HepG2 (cell line): ENCODE results near the gene PDE4D. TPM values are rescaled to one million over a fixed set of nuclear protein-coding genes. Genes with fewer than 3 reads are reported as not detected.

Experiments used
- ATF1 ChIP-seq: IDR thresholded peaks from 2 replicates; pipeline ENCODE4 v1.6.1; 2016; ENCODE audit warnings: mild to moderate bottlenecking, control low read depth
- CEBPG ChIP-seq: IDR thresholded peaks from 2 replicates; pipeline ENCODE4 v1.6.1; 2016
- CHCHD3 ChIP-seq: sonication (generic); formaldehyde crosslinking; IDR thresholded peaks from 2 replicates; pipeline ENCODE4 v1.8.0; 2022; ENCODE audit warnings: mild to moderate bottlenecking, missing genetic modification reagents, moderate library complexity
- CREM ChIP-seq, 2 experiments: sonication (generic) in 1 of 2; formaldehyde crosslinking in 1 of 2; IDR thresholded peaks; 2 replicates each; pipeline versions ENCODE4 v1.4.0 to v1.6.1; 2016 to 2020; ENCODE audit warnings: antibody characterized with exemption in 1 of 2, mild to moderate bottlenecking in 1 of 2, missing genetic modification reagents in 1 of 2
- ELF3 ChIP-seq: IDR thresholded peaks from 2 replicates; pipeline ENCODE4 v1.6.1; 2016; ENCODE audit warnings: missing genetic modification reagents, missing compliant biosample characterization
- EP300 ChIP-seq, 3 experiments: sonication (generic) in 1 of 3; formaldehyde crosslinking in 1 of 3; IDR thresholded peaks; 2 replicates each; pipeline versions ENCODE4 v1.5.1 to v1.6.1; 2011 to 2020; ENCODE audit warnings: low read depth in 2 of 3, low read length in 2 of 3, borderline replicate concordance in 1 of 3, improper control_type of control experiment in 1 of 3, mild to moderate bottlenecking in 1 of 3, missing genetic modification reagents in 1 of 3, moderate library complexity in 1 of 3
- GABPA ChIP-seq, 2 experiments: IDR thresholded peaks; 2 replicates each; pipeline ENCODE4 v1.6.1; 2011 to 2016; ENCODE audit warnings: low read depth in 2 of 2, low read length in 1 of 2, missing biosample characterization in 1 of 2, missing genetic modification characterization in 1 of 2
- GATAD2A ChIP-seq: IDR thresholded peaks from 2 replicates; pipeline ENCODE4 v1.6.1; 2016
- HNF4A ChIP-seq: sonication (generic); formaldehyde crosslinking; IDR thresholded peaks from 2 replicates; pipeline ENCODE4 v1.4.0; 2020; ENCODE audit warnings: missing genetic modification reagents
- MED1 ChIP-seq: sonication (generic); formaldehyde crosslinking; IDR thresholded peaks from 2 replicates; pipeline ENCODE4 v1.4.0; 2020; ENCODE audit warnings: missing genetic modification reagents
- MIXL1 ChIP-seq: IDR thresholded peaks from 2 replicates; pipeline ENCODE4 v1.6.1; 2016
- NFIC ChIP-seq: IDR thresholded peaks from 2 replicates; pipeline ENCODE4 v1.6.1; 2012; ENCODE audit warnings: mild to moderate bottlenecking, low read length, inconsistent platforms
- NR2F2 ChIP-seq: IDR thresholded peaks from 2 replicates; pipeline ENCODE4 v1.6.1; 2012; ENCODE audit warnings: low read depth, inconsistent platforms, borderline replicate concordance
- PAXIP1 ChIP-seq: sonication (generic); formaldehyde crosslinking; conservative IDR thresholded peaks from 2 replicates; pipeline ENCODE4 v1.4.0; 2020; ENCODE audit warnings: mild to moderate bottlenecking, missing genetic modification reagents, moderate library complexity
- RELA ChIP-seq: sonication (generic); formaldehyde crosslinking; IDR thresholded peaks from 2 replicates; pipeline ENCODE4 v1.4.0; 2020; ENCODE audit warnings: missing genetic modification reagents
- RXRB ChIP-seq: IDR thresholded peaks from 2 replicates; pipeline ENCODE4 v1.6.1; 2016; ENCODE audit warnings: borderline replicate concordance, missing genetic modification reagents, missing compliant biosample characterization
- SCMH1 ChIP-seq: sonication (generic); formaldehyde crosslinking; IDR thresholded peaks from 2 replicates; pipeline ENCODE4 v1.9.0; 2021; ENCODE audit warnings: missing genetic modification reagents, mild to moderate bottlenecking, borderline replicate concordance
- SOX6 ChIP-seq, 2 experiments: fragments of 450-650 bp in 1 of 2; sonication (generic) in 1 of 2; formaldehyde crosslinking in 1 of 2; IDR thresholded peaks; 2 replicates each; pipeline versions ENCODE4 v1.4.0 to v1.6.1; 2017 to 2020; ENCODE audit warnings: antibody characterized with exemption in 1 of 2, mild to moderate bottlenecking in 1 of 2, missing genetic modification reagents in 1 of 2
- SP5 ChIP-seq: IDR thresholded peaks from 2 replicates; pipeline ENCODE4 v1.6.1; 2016; ENCODE audit warnings: low read depth, borderline replicate concordance
- TEF ChIP-seq: sonication (generic); formaldehyde crosslinking; IDR thresholded peaks from 2 replicates; pipeline ENCODE4 v1.5.0; 2020; ENCODE audit warnings: missing genetic modification reagents
- THAP7 ChIP-seq: sonication (generic); formaldehyde crosslinking; IDR thresholded peaks from 2 replicates; pipeline ENCODE4 v1.8.1; 2023; ENCODE audit warnings: mild to moderate bottlenecking, missing genetic modification reagents
- ZGPAT ChIP-seq: IDR thresholded peaks from 2 replicates; pipeline ENCODE4 v1.6.1; 2016; ENCODE audit warnings: mild to moderate bottlenecking
- ZNF10 ChIP-seq: sonication (generic); formaldehyde crosslinking; IDR thresholded peaks from 2 replicates; pipeline ENCODE4 v1.4.0; 2020; ENCODE audit warnings: mild to moderate bottlenecking, low read depth, missing genetic modification reagents, borderline replicate concordance
- polyA plus RNA-seq, 8 experiments: library from polyadenylated mRNA; depleted of rRNA in 3 of 8; stranded (reverse) in 7 of 8; unstranded in 1 of 8; fragments of >200 nt; fragmentation: Illumina TruSeq in 4 of 8; extraction: Trizol in 4 of 8; gene quantifications; 2 replicates each; pipeline versions ENCODE4 v1.2.1 to v1.2.3, GENCODE V29; 2011 to 2016; ENCODE audit warnings: low read depth in 4 of 8, missing spikeins in 1 of 8, mixed read lengths in 1 of 8; ENCODE audit not compliant: insufficient read depth in 1 of 8
- total RNA-seq, 5 experiments: library from RNA; depleted of rRNA; stranded (reverse); fragments of >200 nt; fragmentation: Illumina TruSeq; extraction: Trizol; gene quantifications; 2 replicates each; pipeline ENCODE4 v1.2.3, GENCODE V29; 2016; ENCODE audit warnings: low read depth in 1 of 5

PDE4D gene
- total and polyA plus RNA-seq, 2 of the 13 experiments (the other 11 are each of a cell fraction or from before 2014, with no cell fraction given), result 7.0 to 12.2 TPM

GRCh38 chr5:59040804-59041201 is 852.7 kb downstream of the PDE4D start (continued):
- TF ChIP-seq NR2F2, result 0 out of 2 replicates have a peak, but pooled peaks have one; percentile 2
- TF ChIP-seq ELF3 (CRISPR knock-in tag), result peak; percentile 49; the same call in 1 of the 2 replicates
- 0 out of 2 replicates have a peak, but pooled peaks have one; percentile 34 for TF ChIP-seq RXRB (CRISPR knock-in tag)
- TF ChIP-seq MED1 (CRISPR knock-in tag), result peak; percentile 29; the same call in 1 of the 2 replicates
- TF ChIP-seq ZGPAT (CRISPR knock-in tag), result peak; percentile 63
- 0 out of 2 replicates have a peak, but pooled peaks have one; percentile 38 for TF ChIP-seq MIXL1
- no peak for TF ChIP-seq CHCHD3
- TF ChIP-seq SCMH1, result no peak
- no peak for TF ChIP-seq THAP7 (CRISPR knock-in tag)
- TF ChIP-seq CEBPG (CRISPR knock-in tag), result no peak
- TF ChIP-seq RELA, result no peak
- TF ChIP-seq EP300 (IDR thresholded peaks at IDR 0.05; ENCODE audit: low read depth in 2 of 2, low read length in 2 of 2), result peak in 1 of 2 experiments; percentile 44; a peak in 1 of 4 replicates
- TF ChIP-seq EP300 (CRISPR knock-in tag; IDR thresholded peaks at IDR 0.05; ENCODE audit: borderline replicate concordance), result no peak
- TF ChIP-seq GATAD2A (CRISPR knock-in tag), result 0 out of 2 replicates have a peak, but pooled peaks have one; percentile 37
- TF ChIP-seq ZNF10 (CRISPR knock-in tag), result no peak
- 0 out of 2 replicates have a peak, but pooled peaks have one; percentile 31 for TF ChIP-seq HNF4A (CRISPR knock-in tag)
- TF ChIP-seq TEF, result no peak
- TF ChIP-seq SOX6 (IDR thresholded peaks at IDR 0.05), result no peak
- peak; percentile 80; the same call in 1 of the 2 replicates for TF ChIP-seq SOX6 (CRISPR knock-in tag; IDR thresholded peaks at IDR 0.05)
- TF ChIP-seq CREM (IDR thresholded peaks at IDR 0.05), result peak; percentile 50; the same call in 1 of the 2 replicates
- no peak for TF ChIP-seq CREM (CRISPR knock-in tag; IDR thresholded peaks at IDR 0.05)
- no peak for TF ChIP-seq GABPA (IDR thresholded peaks at IDR 0.05; ENCODE audit: low read depth, low read length)
- 0 out of 2 replicates have a peak, but pooled peaks have one; percentile 23 for TF ChIP-seq GABPA (CRISPR knock-in tag; IDR thresholded peaks at IDR 0.05; ENCODE audit: low read depth)
- 0 out of 2 replicates have a peak, but pooled peaks have one; percentile 33 for TF ChIP-seq SP5 (CRISPR knock-in tag)
- TF ChIP-seq PAXIP1, result peak; percentile 32; the same call in 1 of the 2 replicates
- TF ChIP-seq ATF1 (CRISPR knock-in tag), result peak; percentile 42; the same call in 1 of the 2 replicates
- TF ChIP-seq NFIC, result peak; percentile 34; the same call in 1 of the 2 replicates
